GM12801 (cell line): ENCODE measurements around the gene BCKDHA.

Experiments used
- CTCF ChIP-seq: IDR thresholded peaks from one replicate; pipeline ENCODE4 v1.5.1; 2011; ENCODE audit warnings: control low read depth; ENCODE audit not compliant: insufficient read length; ENCODE audit errors: extremely low read depth

Gene BCKDHA

GRCh38 chr19:41420101-41420880, 22.7 kb downstream of the BCKDHA start:
- TF ChIP-seq CTCF, result no peak

- TF ChIP-seq CTCF, result no peak
Observed at GRCh38 chr19:41421314-41421713, 23.7 kb downstream of the BCKDHA start.

GRCh38 chr19:41421973-41422372, 24.4 kb downstream of the BCKDHA start:
- no peak for TF ChIP-seq CTCF

- no peak for TF ChIP-seq CTCF
Observed at GRCh38 chr19:41422456-41422855, 24.8 kb downstream of the BCKDHA start.

- no peak for TF ChIP-seq CTCF
Observed at GRCh38 chr19:41422955-41423354, 25.3 kb downstream of the BCKDHA start.

GRCh38 chr19:41424335-41425173, 26.9 kb downstream of the BCKDHA start:
- no peak for TF ChIP-seq CTCF
